H1 (cell line): ENCODE data around the gene FKBP1A. TPM values are rescaled to one million over a fixed set of nuclear protein-coding genes. Genes with fewer than 3 reads are reported as not detected.
A peak's percentile ranks its signal among the peaks of the same experiment; 100 is the strongest.

Experiments used
- CTCF ChIA-PET: fragments of 300-600 bp; sonication (Branson Sonifier 250); formaldehyde crosslinking; loops from one replicate; lab custom pipeline; 2021; ENCODE audit not compliant: partially characterized antibody; lab: Charles Lee
- POLR2A ChIA-PET: fragments of 300-600 bp; sonication (Branson Sonifier 250); formaldehyde crosslinking; loops from one replicate; lab custom pipeline; 2021; ENCODE audit warnings: inconsistent platforms; ENCODE audit not compliant: partially characterized antibody; lab: Charles Lee
- DNase-seq, 2 experiments: peaks; one replicate each; pipeline versions ENCODE4 v3.0.0 to v3.0.0-alpha.2; 2010 to 2022; ENCODE audit warnings: low spot score in 2 of 2, low read depth in 1 of 2, mixed read lengths in 1 of 2
- FAIRE-seq: peaks from 2 replicates; lab custom pipeline; 2011; peaks lifted over from hg19 to GRCh38; lab: Jason Lieb, UNC
- H2AFZ ChIP-seq: 2 replicates; pipeline ENCODE4 v1.8.1; 2012; ENCODE audit warnings: low read length, inconsistent platforms
- H2AK5ac ChIP-seq: 2 replicates; pipeline ENCODE4 v1.6.1; 2013; ENCODE audit warnings: low read depth, low read length
- H2BK120ac ChIP-seq: replicated peaks from 2 replicates; pipeline ENCODE3; 2013; ENCODE audit warnings: low read depth, low read length, inconsistent platforms
- H2BK12ac ChIP-seq: 2 replicates; pipeline ENCODE4 v1.6.1; 2013; ENCODE audit warnings: low read depth, low read length
- H2BK15ac ChIP-seq: 2 replicates; pipeline ENCODE4 v1.6.1; 2013; ENCODE audit warnings: low read length
- H2BK20ac ChIP-seq: 2 replicates; pipeline ENCODE4 v1.6.1; 2013; ENCODE audit warnings: low read length
- H2BK5ac ChIP-seq: 2 replicates; pipeline ENCODE4 v1.6.1; 2013; ENCODE audit warnings: low read depth, low read length
- H3K14ac ChIP-seq: 2 replicates; pipeline ENCODE4 v1.6.1; 2013; ENCODE audit warnings: inconsistent platforms; ENCODE audit not compliant: insufficient read length
- H3K18ac ChIP-seq: 2 replicates; pipeline ENCODE4 v1.6.1; 2013; ENCODE audit warnings: low read length; ENCODE audit errors: extremely low read depth
- H3K23ac ChIP-seq: 2 replicates; pipeline ENCODE4 v1.6.1; 2013; ENCODE audit warnings: inconsistent platforms; ENCODE audit not compliant: insufficient read length
- H3K23me2 ChIP-seq: 2 replicates; pipeline ENCODE4 v1.6.1; 2013; ENCODE audit warnings: low read depth, low read length
- H3K27ac ChIP-seq: 2 replicates; pipeline ENCODE4 v1.6.1; 2011; ENCODE audit warnings: low read depth, low read length, inconsistent platforms
- H3K27me3 ChIP-seq, 4 experiments: replicated peaks in 1 of 4; 1 replicate in 1 of 4; 2 replicates in 3 of 4; pipeline versions ENCODE4 v1.6.1 to v1.8.1; 2011 to 2013; ENCODE audit warnings: low read length in 3 of 4, mild to moderate bottlenecking in 3 of 4, inconsistent platforms in 2 of 4, mixed read lengths in 2 of 4, moderate library complexity in 1 of 4; ENCODE audit not compliant: control insufficient read depth in 3 of 4, insufficient read depth in 3 of 4; ENCODE audit errors: extremely low read depth in 1 of 4
- H3K36me3 ChIP-seq, 4 experiments: 2 replicates each; pipeline versions ENCODE4 v1.6.1 to v1.8.1; 2011 to 2013; ENCODE audit warnings: mild to moderate bottlenecking in 4 of 4, low read length in 3 of 4, moderate library complexity in 2 of 4, control low read depth in 1 of 4, inconsistent platforms in 1 of 4; ENCODE audit not compliant: insufficient read depth in 4 of 4, control insufficient read depth in 2 of 4
- H3K4ac ChIP-seq: replicated peaks from 2 replicates; pipeline ENCODE3; 2013; ENCODE audit warnings: low read length, low read depth, mixed read lengths, inconsistent platforms; ENCODE audit not compliant: insufficient read length
- H3K4me1 ChIP-seq, 4 experiments: replicated peaks in 1 of 4; 1 replicate in 1 of 4; 2 replicates in 3 of 4; pipeline versions ENCODE4 v1.6.1 to v1.8.1; 2011 to 2013; ENCODE audit warnings: low read length in 3 of 4, inconsistent platforms in 2 of 4, mixed read lengths in 1 of 4; ENCODE audit not compliant: insufficient read depth in 4 of 4, control insufficient read depth in 3 of 4
- H3K4me2 ChIP-seq, 2 experiments: 2 replicates each; pipeline versions ENCODE4 v1.6.1 to v1.8.1; 2011 to 2013; ENCODE audit warnings: low read depth in 2 of 2, low read length in 2 of 2, control low read depth in 1 of 2, inconsistent platforms in 1 of 2, mild to moderate bottlenecking in 1 of 2; ENCODE audit not compliant: insufficient read depth in 1 of 2
- H3K4me3 ChIP-seq, 4 experiments: fragments of 200-600, 300-600 bp in 1 of 4; sonication (generic), shearing (Covaris generic), sonication (Bioruptor Twin) in 1 of 4; 2 replicates each; pipeline versions ENCODE4 v1.5.1 to v1.8.1; 2011 to 2016; ENCODE audit warnings: low read length in 4 of 4, low read depth in 3 of 4, control low read depth in 2 of 4, inconsistent platforms in 2 of 4, mild to moderate bottlenecking in 2 of 4, mixed read lengths in 1 of 4, moderate library complexity in 1 of 4; ENCODE audit not compliant: insufficient read depth in 2 of 4; ENCODE audit errors: extremely low read depth in 1 of 4
- H3K56ac ChIP-seq: replicated peaks from 2 replicates; pipeline ENCODE3; 2013; ENCODE audit warnings: low read depth, mild to moderate bottlenecking, mixed read lengths, low read length, inconsistent platforms; ENCODE audit not compliant: insufficient read length
- H3K79me1 ChIP-seq: 2 replicates; pipeline ENCODE4 v1.6.1; 2013; ENCODE audit warnings: low read depth, low read length, control low read depth
- H3K79me2 ChIP-seq, 2 experiments: 2 replicates each; pipeline versions ENCODE4 v1.6.1 to v1.8.1; 2012 to 2013; ENCODE audit warnings: low read length in 2 of 2, mild to moderate bottlenecking in 2 of 2, inconsistent platforms in 1 of 2; ENCODE audit not compliant: insufficient read depth in 2 of 2, control insufficient read depth in 1 of 2
- H3K9ac ChIP-seq, 4 experiments: replicated peaks in 1 of 4; 1 replicate in 1 of 4; 2 replicates in 3 of 4; pipeline versions ENCODE4 v1.6.1 to v1.8.1; 2011 to 2013; ENCODE audit warnings: low read depth in 3 of 4, low read length in 3 of 4, control low read depth in 2 of 4, mild to moderate bottlenecking in 2 of 4, moderate library complexity in 2 of 4, inconsistent platforms in 1 of 4; ENCODE audit errors: extremely low read depth in 1 of 4
- H3K9me3 ChIP-seq, 2 experiments: 2 replicates each; pipeline versions ENCODE4 v1.6.1 to v1.8.1; 2012 to 2013; ENCODE audit warnings: mild to moderate bottlenecking in 2 of 2, moderate library complexity in 2 of 2, control low read depth in 1 of 2, inconsistent platforms in 1 of 2, low read depth in 1 of 2, low read length in 1 of 2, mixed read lengths in 1 of 2; ENCODE audit not compliant: insufficient read depth in 2 of 2
- H4K20me1 ChIP-seq, 2 experiments: replicated peaks in 1 of 2; 2 replicates each; pipeline versions ENCODE3 to v1.8.1; 2011 to 2013; ENCODE audit warnings: inconsistent platforms in 2 of 2, low read length in 2 of 2, mild to moderate bottlenecking in 1 of 2; ENCODE audit not compliant: insufficient read depth in 2 of 2, control insufficient read depth in 1 of 2
- H4K5ac ChIP-seq: 2 replicates; pipeline ENCODE4 v1.6.1; 2013; ENCODE audit warnings: low read length, low read depth, mixed read lengths, inconsistent platforms; ENCODE audit not compliant: insufficient read length
- H4K8ac ChIP-seq: 2 replicates; pipeline ENCODE4 v1.8.0; 2013; ENCODE audit warnings: mild to moderate bottlenecking, moderate library complexity, low read length, inconsistent platforms; ENCODE audit not compliant: insufficient read depth; ENCODE audit errors: extremely low read depth
- H4K91ac ChIP-seq: replicated peaks from 2 replicates; pipeline ENCODE3; 2013; ENCODE audit warnings: low read length, mixed read lengths, inconsistent platforms; ENCODE audit not compliant: insufficient read length
- CBX5 ChIP-seq: fragments of 300-800, 300-1000 bp; sonication (generic); IDR thresholded peaks from 2 replicates; pipeline ENCODE4 v1.7.1; 2016; ENCODE audit warnings: antibody characterized with exemption, low read length, low read depth
- PHF8 ChIP-seq: fragments of 200-600 bp; sonication (generic); conservative IDR thresholded peaks from 2 replicates; pipeline ENCODE4 v1.7.1; 2012; ENCODE audit warnings: low read depth, mild to moderate bottlenecking, inconsistent platforms, low read length, moderate library complexity
- SAP30 ChIP-seq: fragments of 300-600 bp; sonication (generic); IDR thresholded peaks from 2 replicates; pipeline ENCODE4 v1.7.1; 2012; ENCODE audit warnings: low read length, moderate library complexity, mild to moderate bottlenecking, inconsistent platforms; ENCODE audit not compliant: insufficient read depth, insufficient replicate concordance
- SIN3A ChIP-seq, 2 experiments: IDR thresholded peaks in 1 of 2; conservative IDR thresholded peaks in 1 of 2; 2 replicates each; pipeline ENCODE4 v1.6.1; 2011 to 2012; ENCODE audit warnings: low read length in 2 of 2, improper control_type of control experiment in 1 of 2, low read depth in 1 of 2, mild to moderate bottlenecking in 1 of 2
- SIRT6 ChIP-seq: IDR thresholded peaks from one replicate; pipeline ENCODE4 v1.7.1; 2012; ENCODE audit warnings: low read length, inconsistent platforms
- SP4 ChIP-seq: IDR thresholded peaks from 2 replicates; pipeline ENCODE4 v1.6.1; 2012; ENCODE audit warnings: low read length, inconsistent platforms
- WGBS, 2 experiments: shearing (Covaris generic) in 1 of 2; methylation state at CpG; one replicate each; pipeline versions ENCODE4 v1.1.6 to v1.1.7; 2013 to 2015; ENCODE audit warnings: low lambda C conversion rate in 2 of 2, mixed read lengths in 2 of 2, inconsistent platforms in 1 of 2, low coverage in 1 of 2, missing lambda C conversion rate in 1 of 2; ENCODE audit not compliant: insufficient replicate concordance in 2 of 2, insufficient coverage in 1 of 2, insufficient read length in 1 of 2; ENCODE audit errors: extremely low coverage in 1 of 2, missing lambda C conversion rate in 1 of 2; 5-methylcytosine and 5-hydroxymethylcytosine counted together
- polyA plus RNA-seq, 7 experiments: library from polyadenylated mRNA; depleted of rRNA in 3 of 7; stranded (reverse) in 5 of 7; unstranded in 2 of 7; fragments of >200 nt in 5 of 7; fragments of 200-250 nt in 2 of 7; gene quantifications; 1 replicate in 5 of 7; 2 replicates in 1 of 7; 4 replicates in 1 of 7; pipeline versions ENCODE4 v1.2.1 to v1.2.3, GENCODE V29; 2011 to 2013; ENCODE audit warnings: missing spikeins in 2 of 7, mixed read lengths in 2 of 7
- total RNA-seq: library from RNA; stranded (reverse); fragmentation: NEBNext Ultra II Directional; extraction: Animal tissue kit (Norgen Biotek cat#: 25700); gene quantifications from 2 replicates; pipeline ENCODE4 v1.2.1, GENCODE V29; 2021
- TF ChIP-seq, protein P1 (sequence below): IDR thresholded peaks from 2 replicates; pipeline ENCODE4 v1.6.1; 2011; ENCODE audit warnings: low read length, improper control_type of control experiment

FKBP1A gene
- total and polyA plus RNA-seq, 2 of the 8 experiments (the other 6 are each of a cell fraction or from before 2014, with no cell fraction given) = 250 to 685 TPM

DNA sequence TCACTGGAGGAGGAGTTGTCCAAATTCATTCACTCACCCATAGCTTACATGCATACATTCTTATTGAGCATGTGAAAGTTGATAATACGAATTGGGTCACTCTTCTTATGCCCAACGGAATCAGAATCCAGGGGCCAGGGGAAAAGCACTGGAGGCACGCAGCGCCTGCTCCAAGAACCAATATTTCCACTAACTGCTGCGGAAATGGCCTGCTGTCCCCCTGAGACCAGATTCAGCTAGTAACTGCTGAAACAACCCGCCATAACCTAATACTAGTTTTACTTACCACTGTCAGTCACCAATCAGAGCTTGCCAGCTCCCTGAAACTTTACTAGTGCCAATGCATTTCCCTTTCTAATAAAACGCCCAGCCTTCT, 641 bp upstream of the FKBP1A start:
- H3K4ac ChIP-seq = no peak overlapping the region
- H2BK12ac ChIP-seq = no peak overlapping the region
- H4K20me1 ChIP-seq = peaks cover 12 to 20% of the 10 kb centered on the region in 2 experiments
- H4K5ac ChIP-seq = no peak overlapping the region
- no peak overlapping the region for H2BK5ac ChIP-seq
- H3K9me3 ChIP-seq = no peaks in the 10 kb centered on the region
- FAIRE-seq (no peak), DNase-seq (no peak)
- peaks cover 0 to 19% (median 8%) of the 10 kb centered on the region in 4 experiments; a peak in 5 of 7 replicates for H3K27me3 ChIP-seq
- H3K23me2 ChIP-seq = peaks cover 8% of the 10 kb centered on the region
- peak overlapping the region; percentile 85; the same call in 1 of the 2 replicates for H2AFZ ChIP-seq
- peaks cover 22% of the 10 kb centered on the region for H3K79me1 ChIP-seq
- H2BK120ac ChIP-seq = no peak overlapping the region
- H3K14ac ChIP-seq = no peak overlapping the region
- no peak overlapping the region for H3K56ac ChIP-seq
- H2AK5ac ChIP-seq = no peak overlapping the region
- H3K4me1 ChIP-seq = peaks cover 10 to 31% (median 11%) of the 10 kb centered on the region in 4 experiments; a peak in 6 of 7 replicates
- no peak overlapping the region for H2BK15ac ChIP-seq
- H3K23ac ChIP-seq = no peak overlapping the region
- H3K9ac ChIP-seq = no peak overlapping the region
- no peak overlapping the region for H4K8ac ChIP-seq
- peak overlapping the region; percentile 53 to 86 (median 79) for H3K4me3 ChIP-seq
- H3K27ac ChIP-seq = no peak overlapping the region
- ChIA-PET CTCF (interaction anchor here (0.6 to 1.5 kb wide), 7 partner anchors 34 to 126 kb away, joined by 3 to 5 read pairs (median 3); partner anchors contain the start of gene NSFL1C), POLR2A (interaction anchor here (1.0 to 1.5 kb wide), 4 partner anchors 9 to 73 kb away, joined by 3 to 5 read pairs (median 4); partner anchors contain the start of gene NSFL1C)
- WGBS, 2 experiments = 82% methylated on average over 7 of the region's 7 CpGs; no CpG with 5 or more reads in 1 of the 2 experiments
- H3K36me3 ChIP-seq = no peaks in the 10 kb centered on the region
- H4K91ac ChIP-seq = no peak overlapping the region
- TF ChIP-seq SIRT6 (no peak), PHF8 (no peak), SAP30 (peak; percentile 4), SP4 (no peak), CBX5 (no peak), SIN3A (conservative IDR thresholded peaks at IDR 0.05 in 1 of 2, IDR thresholded peaks at IDR 0.05 in 1 of 2; ENCODE audit: low read depth in 1 of 2, low read length in 2 of 2) (no peak)
- TF ChIP-seq, protein P1, sequence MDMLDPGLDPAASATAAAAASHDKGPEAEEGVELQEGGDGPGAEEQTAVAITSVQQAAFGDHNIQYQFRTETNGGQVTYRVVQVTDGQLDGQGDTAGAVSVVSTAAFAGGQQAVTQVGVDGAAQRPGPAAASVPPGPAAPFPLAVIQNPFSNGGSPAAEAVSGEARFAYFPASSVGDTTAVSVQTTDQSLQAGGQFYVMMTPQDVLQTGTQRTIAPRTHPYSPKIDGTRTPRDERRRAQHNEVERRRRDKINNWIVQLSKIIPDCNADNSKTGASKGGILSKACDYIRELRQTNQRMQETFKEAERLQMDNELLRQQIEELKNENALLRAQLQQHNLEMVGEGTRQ = no peak
- TF ChIP-seq, all 59 proteins: peak for 1
- Histone ChIP-seq H3K4me2 (peak overlapping the region; percentile 92 to 96), H2BK20ac (no peak overlapping the region), H3K18ac (no peak overlapping the region), H3K79me2 (peaks cover 21 to 40% of the 10 kb centered on the region in 2 experiments)
